Stimulated activated CD8-positive, alpha-beta memory T cell treated with anti-CD3 and anti-CD28 coated beads, Interleukin-7, amount 100 ng/mL, for 1 hour (primary cell): ENCODE data around the gene ASZ1.

Experiments
- DNase-seq, 2 donors: peaks; one replicate each; pipeline ENCODE4 v3.0.0-alpha.2; 2020; ENCODE audit warnings: low read depth in 2 of 2

Gene ASZ1

DNA sequence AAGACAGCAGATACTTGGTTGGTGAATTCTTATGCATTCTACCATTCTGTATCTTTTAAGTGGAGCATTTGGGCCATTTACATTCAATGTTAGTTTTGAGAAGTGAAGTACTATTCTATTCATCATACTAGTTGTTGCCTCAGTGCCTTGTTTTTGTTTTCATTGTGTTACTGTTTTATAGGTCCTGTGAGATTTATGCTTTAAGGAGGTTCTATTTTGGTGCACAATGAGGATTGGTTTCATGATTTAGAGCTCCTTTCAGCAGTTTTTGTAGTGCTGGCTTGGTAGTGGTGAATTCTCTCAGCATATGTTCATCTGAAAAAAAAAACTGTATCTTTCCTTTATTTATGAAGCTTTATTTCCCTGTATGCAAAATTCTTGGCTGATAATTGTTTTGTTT, 81.1 kb downstream of the ASZ1 start:
- DNase-seq, result no peak

GRCh38 chr7:117338020-117338419, 89.3 kb downstream of the ASZ1 start:
- no peak for DNase-seq

- DNase-seq, result no peak
Measured at GRCh38 chr7:117333168-117333567, 94.1 kb downstream of the ASZ1 start.

DNA sequence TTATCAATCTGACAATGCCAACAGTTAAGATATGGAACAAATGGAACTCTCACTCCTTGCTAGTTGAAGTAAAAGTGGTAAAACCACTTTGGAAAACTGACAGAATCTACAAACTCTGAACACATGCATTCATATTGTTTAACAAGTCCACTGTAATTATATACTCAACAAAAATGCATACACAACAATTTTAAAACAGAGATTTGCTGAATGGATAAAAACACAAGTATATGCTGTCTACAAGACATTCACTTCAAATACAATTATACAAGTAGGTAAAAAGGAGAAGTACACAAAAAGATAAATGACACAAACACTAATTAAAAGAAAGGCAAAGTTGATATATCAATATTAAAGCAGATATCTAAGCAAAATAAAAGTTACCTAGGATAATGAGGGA, 95.3 kb downstream of the ASZ1 start:
- no peak for DNase-seq

- DNase-seq, result no peak
Measured at GRCh38 chr7:117325836-117326235, 101.5 kb downstream of the ASZ1 start.

GRCh38 chr7:117324960-117325359, 102.3 kb downstream of the ASZ1 start:
- no peak for DNase-seq

DNA sequence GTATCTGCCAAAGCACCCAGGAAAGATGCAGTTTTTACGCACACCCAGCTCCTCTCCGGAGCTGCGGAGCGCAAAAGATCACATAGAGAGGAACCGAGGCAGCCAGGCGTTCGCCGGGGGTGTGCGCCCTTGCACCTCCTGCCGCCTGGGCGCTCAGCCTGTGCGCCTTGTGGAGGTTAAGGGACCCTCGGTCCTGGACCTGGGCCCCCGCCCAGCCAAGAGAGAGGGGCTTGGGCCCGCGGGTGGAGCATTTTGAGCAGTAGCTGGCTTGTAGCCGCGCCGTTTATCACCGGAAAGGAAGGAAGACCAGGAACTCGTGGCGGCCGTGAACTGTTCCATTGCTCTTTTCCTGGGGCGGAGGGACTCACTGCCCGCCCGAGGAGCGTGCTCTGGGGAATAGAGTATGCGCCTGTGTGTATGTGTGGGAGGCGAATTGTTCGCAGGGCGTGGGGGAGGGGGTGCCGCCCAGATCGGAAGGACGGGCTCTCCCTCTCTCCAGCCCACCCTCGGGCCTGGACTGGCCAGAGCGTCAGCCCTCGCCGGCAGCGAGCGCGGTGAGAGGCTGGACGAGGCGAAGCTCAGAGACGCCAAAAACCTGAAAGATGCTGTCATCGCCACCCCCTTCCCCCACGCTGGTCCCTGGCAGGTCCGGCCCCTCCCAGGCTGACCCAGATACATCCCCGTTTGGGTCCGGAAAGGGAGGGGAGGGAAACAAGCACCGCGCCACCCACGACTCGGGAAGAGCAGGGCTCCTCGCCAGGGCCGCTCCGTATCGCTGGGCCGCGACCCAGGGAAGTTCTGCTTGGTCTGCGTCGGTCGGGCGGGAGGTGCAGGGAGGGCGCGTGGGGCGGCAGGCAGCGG, 103.2 kb downstream of the ASZ1 start:
- no peak for DNase-seq

DNA sequence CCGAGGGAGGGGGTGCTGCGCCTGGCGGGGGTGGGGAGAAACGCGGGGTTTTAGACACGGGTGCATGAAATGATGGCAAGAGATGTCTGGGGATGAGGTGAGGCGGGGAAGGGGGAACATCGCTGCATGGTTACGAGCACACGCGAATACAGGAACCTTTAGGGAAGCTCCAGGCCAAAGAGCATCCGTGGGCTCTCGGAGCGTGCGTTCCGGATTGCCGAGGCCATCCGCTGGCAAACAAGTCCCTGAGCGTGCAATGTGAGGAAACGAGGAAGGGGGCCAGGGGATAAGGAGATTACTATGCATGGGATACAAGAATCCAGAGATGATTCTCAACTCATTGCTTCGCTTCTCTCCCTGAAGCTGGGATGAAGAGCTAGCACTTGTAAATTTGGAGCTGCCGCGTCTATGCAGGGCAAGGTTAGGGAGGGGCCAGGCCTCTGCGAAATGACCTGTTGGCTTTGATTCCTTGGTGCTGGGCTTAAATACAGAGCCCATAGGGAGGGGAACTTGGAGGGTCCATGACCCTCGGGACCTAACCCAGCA, 103.9 kb downstream of the ASZ1 start:
- no peak for DNase-seq

DNA sequence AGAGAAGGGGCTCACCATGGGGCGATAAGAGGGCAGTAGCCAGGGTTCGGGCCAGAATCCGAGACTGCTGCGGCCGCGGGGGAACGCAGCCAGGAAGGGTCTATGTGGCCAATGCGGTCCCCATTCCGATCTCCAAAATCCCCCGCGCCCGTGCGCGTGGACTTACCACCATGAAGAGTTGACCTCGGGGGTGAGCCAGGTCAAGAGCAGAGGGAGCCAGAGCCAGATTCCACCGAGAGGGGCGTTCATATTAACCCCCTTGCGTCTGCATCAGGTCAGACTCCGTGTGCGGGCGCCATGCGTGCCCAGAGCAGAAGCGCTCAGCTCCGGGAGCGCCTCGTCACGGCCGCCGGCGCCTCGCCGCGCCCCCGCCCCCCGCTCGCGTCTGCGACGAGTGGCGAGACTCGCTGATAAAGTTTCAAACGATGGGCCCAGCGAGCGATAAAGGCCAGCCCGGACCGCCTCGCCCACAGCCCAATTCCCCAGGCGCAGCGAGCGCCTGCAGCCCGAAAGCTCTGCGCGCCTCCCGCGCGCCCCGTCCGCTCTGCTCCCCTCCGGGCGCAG, 104.5 kb downstream of the ASZ1 start, which contains the start of gene WNT2:
Gene WNT2 (minus strand): TSS at position 318 of the 564 bp plus-strand sequence. CDS start 69 bp downstream, at position 249.
- no peak for DNase-seq

DNA sequence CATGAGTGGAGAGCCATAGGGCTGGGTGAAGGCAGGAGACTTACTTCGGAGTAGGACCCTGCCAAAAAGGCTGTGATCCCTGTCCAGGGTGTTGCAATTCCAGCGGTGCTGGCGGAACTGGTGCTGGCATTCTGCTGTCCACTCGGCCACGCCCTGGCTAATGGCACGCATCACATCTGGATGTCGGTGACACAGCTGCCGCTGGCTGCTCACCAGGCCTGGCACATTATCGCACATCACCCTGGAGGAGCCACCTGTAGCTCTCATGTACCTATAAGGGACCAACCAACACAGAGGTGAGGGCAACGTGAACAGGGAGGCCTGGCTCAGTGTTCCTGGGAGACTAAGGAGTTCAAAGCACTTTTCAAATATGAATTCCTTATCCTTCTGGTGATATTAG, 106.8 kb downstream of the ASZ1 start:
- DNase-seq, result no peak

- no peak for DNase-seq
Measured at GRCh38 chr7:117319181-117319580, 108.1 kb downstream of the ASZ1 start.

DNA sequence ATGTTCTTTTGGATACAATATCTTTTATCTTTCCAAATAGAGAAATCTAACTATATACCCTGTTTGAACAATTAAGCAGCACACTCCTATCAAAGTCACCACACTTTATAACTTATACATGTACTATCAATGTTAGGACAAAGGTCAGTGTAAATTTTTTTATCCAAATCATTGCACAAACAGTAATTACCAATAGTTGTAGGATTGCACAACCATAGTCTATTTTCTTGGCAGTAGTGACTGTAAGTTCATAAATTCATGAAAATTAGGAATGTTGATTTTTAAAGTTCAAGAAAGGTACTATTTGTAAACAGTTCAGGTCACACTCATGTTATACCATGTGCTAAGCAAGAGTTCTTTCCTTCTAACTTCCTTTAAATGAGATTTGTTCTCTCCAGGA, 113.7 kb downstream of the ASZ1 start:
- DNase-seq, result no peak
